ENCODE results near the gene XXYLT1.
"Not testable (repeated sequence)": the region's sequence is repeated elsewhere in the genome, so short reads cannot be mapped to it uniquely, and the experiment has no call there.

The XXYLT1 gene

DNA sequence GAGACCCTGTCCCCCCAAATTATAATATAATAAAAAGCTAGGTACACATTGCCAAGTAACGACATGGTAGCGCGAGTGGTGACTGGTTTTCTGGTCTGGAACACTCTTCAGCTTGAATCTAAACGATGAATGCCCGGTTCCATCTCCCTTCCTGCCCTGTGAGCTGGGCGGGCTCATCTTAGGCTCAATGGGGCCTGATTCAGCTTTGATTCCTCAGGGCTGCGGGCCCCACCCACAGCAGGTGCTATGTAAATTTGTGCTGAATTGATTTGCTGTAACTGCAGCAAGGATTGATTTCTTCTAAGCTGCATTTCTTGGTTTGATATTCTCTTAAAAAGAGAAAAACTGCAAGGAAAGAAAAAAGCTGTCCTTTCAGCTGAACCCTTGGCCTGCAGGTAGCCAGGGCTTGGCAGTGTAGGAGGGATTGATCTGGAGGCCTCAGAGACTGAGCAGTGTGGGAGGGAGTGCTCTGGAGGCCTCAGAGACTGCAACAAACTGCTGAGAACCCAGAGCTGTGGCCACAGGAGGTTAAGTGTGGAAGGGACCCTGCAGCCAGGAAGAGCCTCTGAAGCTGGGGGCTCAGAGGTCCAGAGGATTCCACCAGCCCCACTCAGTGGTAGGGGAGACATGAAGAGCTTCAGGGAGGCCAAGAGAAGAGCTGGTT lies 231.6 kb downstream of the XXYLT1 start:
- TF ChIP-seq OSR1 (CRISPR knock-in tag; IDR thresholded peaks at IDR 0.05) (no peak), RARB (CRISPR knock-in tag; IDR thresholded peaks at IDR 0.05) (no peak), CSDC2 (CRISPR knock-in tag; IDR thresholded peaks at IDR 0.05) (no peak), PPARA (CRISPR knock-in tag; IDR thresholded peaks at IDR 0.05; ENCODE audit: borderline replicate concordance) (no peak), ZNF8 (CRISPR knock-in tag; IDR thresholded peaks at IDR 0.05) (no peak), TOX (CRISPR knock-in tag; IDR thresholded peaks at IDR 0.05; ENCODE audit: borderline replicate concordance) (no peak)
- TF ChIP-seq, protein P1, sequence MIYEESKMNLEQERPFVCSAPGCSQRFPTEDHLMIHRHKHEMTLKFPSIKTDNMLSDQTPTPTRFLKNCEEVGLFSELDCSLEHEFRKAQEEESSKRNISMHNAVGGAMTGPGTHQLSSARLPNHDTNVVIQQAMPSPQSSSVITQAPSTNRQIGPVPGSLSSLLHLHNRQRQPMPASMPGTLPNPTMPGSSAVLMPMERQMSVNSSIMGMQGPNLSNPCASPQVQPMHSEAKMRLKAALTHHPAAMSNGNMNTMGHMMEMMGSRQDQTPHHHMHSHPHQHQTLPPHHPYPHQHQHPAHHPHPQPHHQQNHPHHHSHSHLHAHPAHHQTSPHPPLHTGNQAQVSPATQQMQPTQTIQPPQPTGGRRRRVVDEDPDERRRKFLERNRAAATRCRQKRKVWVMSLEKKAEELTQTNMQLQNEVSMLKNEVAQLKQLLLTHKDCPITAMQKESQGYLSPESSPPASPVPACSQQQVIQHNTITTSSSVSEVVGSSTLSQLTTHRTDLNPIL (CRISPR knock-in tag; IDR thresholded peaks at IDR 0.05; ENCODE audit: low read depth) = no peak
- TF ChIP-seq, protein P2, sequence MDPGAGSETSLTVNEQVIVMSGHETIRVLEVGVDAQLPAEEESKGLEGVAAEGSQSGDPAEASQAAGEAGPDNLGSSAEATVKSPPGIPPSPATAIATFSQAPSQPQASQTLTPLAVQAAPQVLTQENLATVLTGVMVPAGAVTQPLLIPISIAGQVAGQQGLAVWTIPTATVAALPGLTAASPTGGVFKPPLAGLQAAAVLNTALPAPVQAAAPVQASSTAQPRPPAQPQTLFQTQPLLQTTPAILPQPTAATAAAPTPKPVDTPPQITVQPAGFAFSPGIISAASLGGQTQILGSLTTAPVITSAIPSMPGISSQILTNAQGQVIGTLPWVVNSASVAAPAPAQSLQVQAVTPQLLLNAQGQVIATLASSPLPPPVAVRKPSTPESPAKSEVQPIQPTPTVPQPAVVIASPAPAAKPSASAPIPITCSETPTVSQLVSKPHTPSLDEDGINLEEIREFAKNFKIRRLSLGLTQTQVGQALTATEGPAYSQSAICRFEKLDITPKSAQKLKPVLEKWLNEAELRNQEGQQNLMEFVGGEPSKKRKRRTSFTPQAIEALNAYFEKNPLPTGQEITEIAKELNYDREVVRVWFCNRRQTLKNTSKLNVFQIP (CRISPR knock-in tag; IDR thresholded peaks at IDR 0.05; ENCODE audit: borderline replicate concordance, low read depth) = no peak
- ATAC-seq = no peak

DNA sequence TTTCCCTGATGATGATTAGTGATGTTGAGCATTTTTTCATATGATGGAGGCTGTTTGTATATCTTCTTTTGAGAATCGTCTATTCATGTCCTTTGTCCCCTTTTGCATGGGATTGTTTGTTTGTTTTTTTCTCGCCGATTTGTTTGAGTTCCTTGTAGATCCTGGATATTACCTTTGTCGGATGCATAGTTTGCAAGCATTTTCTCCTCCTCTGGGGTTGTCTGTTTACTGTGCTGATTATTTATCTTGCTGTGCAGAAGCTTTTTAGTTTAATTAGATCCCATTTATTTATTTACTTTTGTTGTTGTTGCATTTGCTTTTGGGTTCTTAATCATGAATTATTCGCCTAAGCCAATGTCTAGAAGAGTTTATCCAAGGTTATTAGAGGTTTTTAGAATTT lies 232.8 kb downstream of the XXYLT1 start:
- ATAC-seq = no peak
- no peak for TF ChIP-seq PPARA (CRISPR knock-in tag; IDR thresholded peaks at IDR 0.05; ENCODE audit: borderline replicate concordance)
- TF ChIP-seq ESRRG (CRISPR knock-in tag; IDR thresholded peaks at IDR 0.05) = no peak
- TF ChIP-seq ZNF8 (CRISPR knock-in tag; IDR thresholded peaks at IDR 0.05) = no peak
- TF ChIP-seq ARNTL (CRISPR knock-in tag; IDR thresholded peaks at IDR 0.05; ENCODE audit: borderline replicate concordance, low read depth) = no peak
- TF ChIP-seq ZNF70 (CRISPR knock-in tag; IDR thresholded peaks at IDR 0.05) = no peak
- TF ChIP-seq, protein P1 (CRISPR knock-in tag; IDR thresholded peaks at IDR 0.05; ENCODE audit: low read depth) = no peak
- no peak for TF ChIP-seq GLIS3 (CRISPR knock-in tag; IDR thresholded peaks at IDR 0.05)
- no peak for TF ChIP-seq ZC3H10 (CRISPR knock-in tag; IDR thresholded peaks at IDR 0.05)
- TF ChIP-seq CSDC2 (CRISPR knock-in tag; IDR thresholded peaks at IDR 0.05) = no peak
- TF ChIP-seq ZNF565 (CRISPR knock-in tag; conservative IDR thresholded peaks at IDR 0.05; ENCODE audit: low read depth) = no peak

DNA sequence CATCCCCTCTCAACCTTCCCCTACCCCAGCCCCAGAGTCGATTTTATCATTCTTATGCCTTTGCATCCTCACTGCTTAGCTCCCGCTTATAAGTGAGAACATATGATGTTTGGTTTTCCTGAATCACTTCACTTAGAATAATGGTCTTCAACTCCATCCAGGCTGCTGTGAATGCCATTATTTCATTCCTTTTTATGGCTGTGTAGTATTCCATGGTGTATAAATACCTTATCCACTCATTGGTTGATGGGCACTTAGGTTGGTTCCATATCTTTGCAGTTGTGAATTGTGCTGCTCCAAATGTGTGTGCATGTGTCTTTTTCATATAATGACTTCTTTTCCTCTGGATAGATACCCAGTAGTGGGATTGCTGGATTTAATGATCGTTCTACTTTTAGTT lies 233.4 kb downstream of the XXYLT1 start:
- not testable (repeated sequence) for ATAC-seq

DNA sequence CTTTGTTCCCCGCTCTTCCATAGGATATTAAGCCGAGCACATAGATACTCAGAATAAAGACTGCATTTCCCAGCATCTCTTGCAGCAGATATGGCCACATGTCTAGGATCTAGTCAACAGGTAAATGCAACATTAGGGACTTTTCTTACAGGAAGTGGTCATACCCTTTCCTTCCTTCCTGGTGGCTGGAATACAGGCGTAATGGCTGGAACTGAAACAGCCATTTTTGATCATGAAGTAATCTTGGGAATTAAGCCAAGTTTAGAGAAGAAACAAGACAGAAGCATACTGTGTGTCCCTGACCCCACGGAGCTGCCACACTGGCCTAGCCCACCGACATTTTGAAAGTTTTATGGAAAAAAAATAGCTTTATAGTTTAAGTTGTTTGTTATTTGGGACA lies 234.0 kb downstream of the XXYLT1 start:
- no peak for ATAC-seq

DNA sequence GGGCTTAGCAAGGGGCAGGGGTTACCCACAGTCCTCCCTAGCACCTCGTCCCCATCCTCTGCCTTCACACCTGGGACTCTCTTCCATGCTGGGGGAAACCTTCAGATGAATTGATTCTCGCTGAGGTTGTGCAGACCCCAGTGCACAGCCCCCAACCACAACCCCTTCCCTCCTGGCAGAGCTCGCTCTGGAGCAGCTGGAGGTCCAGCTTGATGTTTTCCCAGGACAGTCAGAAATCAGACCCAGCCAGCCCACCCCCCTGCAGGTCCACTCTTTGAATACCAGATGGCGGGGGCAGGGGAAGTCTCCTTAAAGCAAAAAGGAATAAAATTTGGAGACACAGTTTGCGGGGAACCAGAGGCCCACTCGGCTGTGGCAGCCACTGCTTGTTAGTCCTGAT lies 234.4 kb downstream of the XXYLT1 start:
- ATAC-seq = no peak
- no peak for TF ChIP-seq ZFP30 (CRISPR knock-in tag; IDR thresholded peaks at IDR 0.05)
- no peak for TF ChIP-seq TOX (CRISPR knock-in tag; IDR thresholded peaks at IDR 0.05; ENCODE audit: borderline replicate concordance)

More for the DNA sequence above, 234.0 kb downstream of the XXYLT1 start:
- TF ChIP-seq TCF4 (CRISPR knock-in tag; IDR thresholded peaks at IDR 0.05; ENCODE audit: borderline replicate concordance) (no peak), ZC3H10 (CRISPR knock-in tag; IDR thresholded peaks at IDR 0.05) (no peak)
- TF ChIP-seq, protein P1 (CRISPR knock-in tag; IDR thresholded peaks at IDR 0.05; ENCODE audit: low read depth) = no peak
- TF ChIP-seq, protein P3, sequence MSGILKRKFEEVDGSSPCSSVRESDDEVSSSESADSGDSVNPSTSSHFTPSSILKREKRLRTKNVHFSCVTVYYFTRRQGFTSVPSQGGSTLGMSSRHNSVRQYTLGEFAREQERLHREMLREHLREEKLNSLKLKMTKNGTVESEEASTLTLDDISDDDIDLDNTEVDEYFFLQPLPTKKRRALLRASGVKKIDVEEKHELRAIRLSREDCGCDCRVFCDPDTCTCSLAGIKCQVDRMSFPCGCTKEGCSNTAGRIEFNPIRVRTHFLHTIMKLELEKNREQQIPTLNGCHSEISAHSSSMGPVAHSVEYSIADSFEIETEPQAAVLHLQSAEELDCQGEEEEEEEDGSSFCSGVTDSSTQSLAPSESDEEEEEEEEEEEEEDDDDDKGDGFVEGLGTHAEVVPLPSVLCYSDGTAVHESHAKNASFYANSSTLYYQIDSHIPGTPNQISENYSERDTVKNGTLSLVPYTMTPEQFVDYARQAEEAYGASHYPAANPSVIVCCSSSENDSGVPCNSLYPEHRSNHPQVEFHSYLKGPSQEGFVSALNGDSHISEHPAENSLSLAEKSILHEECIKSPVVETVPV (CRISPR knock-in tag; IDR thresholded peaks at IDR 0.05) = no peak

DNA sequence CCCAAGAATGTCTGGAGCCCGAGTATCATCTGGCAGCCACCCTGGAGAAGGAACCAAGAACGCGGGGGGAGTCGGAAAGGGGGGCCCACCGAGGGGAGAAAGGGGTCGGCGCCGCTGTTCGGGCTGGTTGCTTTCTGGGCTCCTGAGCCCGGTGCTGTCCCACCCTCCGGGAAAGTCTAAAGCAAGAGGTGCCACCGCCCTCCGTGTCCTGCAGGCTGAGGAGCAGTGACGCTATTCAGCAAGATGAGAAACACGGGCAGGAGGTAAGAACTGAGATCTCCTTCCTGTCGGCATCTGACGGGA lies 234.8 kb downstream of the XXYLT1 start:
- ATAC-seq = no peak
- TF ChIP-seq, protein P4, sequence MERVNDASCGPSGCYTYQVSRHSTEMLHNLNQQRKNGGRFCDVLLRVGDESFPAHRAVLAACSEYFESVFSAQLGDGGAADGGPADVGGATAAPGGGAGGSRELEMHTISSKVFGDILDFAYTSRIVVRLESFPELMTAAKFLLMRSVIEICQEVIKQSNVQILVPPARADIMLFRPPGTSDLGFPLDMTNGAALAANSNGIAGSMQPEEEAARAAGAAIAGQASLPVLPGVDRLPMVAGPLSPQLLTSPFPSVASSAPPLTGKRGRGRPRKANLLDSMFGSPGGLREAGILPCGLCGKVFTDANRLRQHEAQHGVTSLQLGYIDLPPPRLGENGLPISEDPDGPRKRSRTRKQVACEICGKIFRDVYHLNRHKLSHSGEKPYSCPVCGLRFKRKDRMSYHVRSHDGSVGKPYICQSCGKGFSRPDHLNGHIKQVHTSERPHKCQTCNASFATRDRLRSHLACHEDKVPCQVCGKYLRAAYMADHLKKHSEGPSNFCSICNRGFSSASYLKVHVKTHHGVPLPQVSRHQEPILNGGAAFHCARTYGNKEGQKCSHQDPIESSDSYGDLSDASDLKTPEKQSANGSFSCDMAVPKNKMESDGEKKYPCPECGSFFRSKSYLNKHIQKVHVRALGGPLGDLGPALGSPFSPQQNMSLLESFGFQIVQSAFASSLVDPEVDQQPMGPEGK (CRISPR knock-in tag; IDR thresholded peaks at IDR 0.05; ENCODE audit: borderline replicate concordance) = no peak
- TF ChIP-seq BACH2 (CRISPR knock-in tag; IDR thresholded peaks at IDR 0.05; ENCODE audit: borderline replicate concordance) (no peak), ZNF565 (CRISPR knock-in tag; conservative IDR thresholded peaks at IDR 0.05; ENCODE audit: low read depth) (no peak), CSDC2 (CRISPR knock-in tag; IDR thresholded peaks at IDR 0.05) (no peak), GLIS3 (CRISPR knock-in tag; IDR thresholded peaks at IDR 0.05) (no peak), ISL1 (CRISPR knock-in tag; IDR thresholded peaks at IDR 0.05) (no peak), PPARA (CRISPR knock-in tag; IDR thresholded peaks at IDR 0.05; ENCODE audit: borderline replicate concordance) (no peak), ZC3H10 (CRISPR knock-in tag; IDR thresholded peaks at IDR 0.05) (no peak)
- TF ChIP-seq, protein P2 (CRISPR knock-in tag; IDR thresholded peaks at IDR 0.05; ENCODE audit: borderline replicate concordance, low read depth) = no peak
